Fibroblast of the aortic adventitia (primary cell): Measurements from ENCODE around the gene WDR81. TPM values are rescaled to one million over a fixed set of nuclear protein-coding genes. Genes with fewer than 3 reads are reported as not detected.

Experiments
- DNase-seq: peaks from one replicate; pipeline ENCODE4 v3.0.0-alpha.2; 2010; ENCODE audit warnings: low read depth
- H3K4me3 ChIP-seq: 2 replicates; pipeline ENCODE4 v1.5.1; 2011; ENCODE audit warnings: low read depth, mild to moderate bottlenecking, control low read depth, low read length, moderate library complexity
- total RNA-seq: library from RNA; depleted of rRNA; stranded (reverse); fragments of >200 nt; gene quantifications from 2 replicates; pipeline ENCODE4 v1.2.3, GENCODE V29; 2012; ENCODE audit warnings: low replicate concordance
- TF ChIP-seq, protein P1 (sequence below): IDR thresholded peaks from 2 replicates; pipeline ENCODE4 v1.5.1; 2011; ENCODE audit warnings: mild to moderate bottlenecking, low read length, control low read depth, inconsistent platforms; ENCODE audit not compliant: insufficient read depth

WDR81 gene
- total RNA-seq, 1 donor, result 27.7 TPM

DNA sequence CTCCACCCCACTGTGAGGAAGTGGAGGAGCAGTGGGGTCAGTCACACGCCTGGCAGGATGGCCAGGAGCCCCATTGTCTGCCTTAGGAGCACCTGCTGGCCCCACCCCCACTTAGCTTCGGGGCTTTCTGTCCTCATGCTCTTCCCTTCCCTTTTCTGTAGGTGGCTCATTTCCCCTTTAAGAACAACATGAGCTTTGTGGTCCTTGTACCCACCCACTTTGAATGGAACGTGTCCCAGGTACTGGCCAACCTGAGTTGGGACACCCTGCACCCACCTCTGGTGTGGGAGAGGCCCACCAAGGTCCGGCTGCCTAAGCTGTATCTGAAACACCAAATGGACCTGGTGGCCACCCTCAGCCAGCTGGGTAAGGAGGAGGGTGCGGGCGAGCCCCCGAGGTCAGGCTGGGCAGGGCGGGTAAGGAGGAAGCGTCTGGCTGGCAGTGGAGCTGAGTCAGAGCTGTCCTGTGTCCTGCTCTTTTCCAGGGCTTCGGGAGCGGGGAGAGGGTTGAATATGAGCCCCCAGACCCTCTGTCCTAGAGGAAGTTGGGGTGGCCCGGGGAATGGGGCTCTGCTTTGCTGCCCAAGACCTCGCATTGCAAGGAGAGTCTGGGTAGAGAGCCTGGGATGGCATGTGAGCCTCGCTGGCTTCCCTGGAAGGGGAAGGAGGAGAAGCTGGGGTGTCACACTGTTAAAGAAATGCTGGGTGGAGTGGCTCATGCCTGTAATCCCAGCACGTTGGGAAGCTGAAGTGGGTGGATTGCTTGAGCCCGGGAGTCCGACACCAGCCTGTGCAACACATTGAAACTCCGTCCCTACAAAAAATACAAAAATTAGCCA is 28.1 kb downstream of the WDR81 start:
- no peak for DNase-seq
- no peak overlapping the region for H3K4me3 ChIP-seq
- TF ChIP-seq, protein P1, sequence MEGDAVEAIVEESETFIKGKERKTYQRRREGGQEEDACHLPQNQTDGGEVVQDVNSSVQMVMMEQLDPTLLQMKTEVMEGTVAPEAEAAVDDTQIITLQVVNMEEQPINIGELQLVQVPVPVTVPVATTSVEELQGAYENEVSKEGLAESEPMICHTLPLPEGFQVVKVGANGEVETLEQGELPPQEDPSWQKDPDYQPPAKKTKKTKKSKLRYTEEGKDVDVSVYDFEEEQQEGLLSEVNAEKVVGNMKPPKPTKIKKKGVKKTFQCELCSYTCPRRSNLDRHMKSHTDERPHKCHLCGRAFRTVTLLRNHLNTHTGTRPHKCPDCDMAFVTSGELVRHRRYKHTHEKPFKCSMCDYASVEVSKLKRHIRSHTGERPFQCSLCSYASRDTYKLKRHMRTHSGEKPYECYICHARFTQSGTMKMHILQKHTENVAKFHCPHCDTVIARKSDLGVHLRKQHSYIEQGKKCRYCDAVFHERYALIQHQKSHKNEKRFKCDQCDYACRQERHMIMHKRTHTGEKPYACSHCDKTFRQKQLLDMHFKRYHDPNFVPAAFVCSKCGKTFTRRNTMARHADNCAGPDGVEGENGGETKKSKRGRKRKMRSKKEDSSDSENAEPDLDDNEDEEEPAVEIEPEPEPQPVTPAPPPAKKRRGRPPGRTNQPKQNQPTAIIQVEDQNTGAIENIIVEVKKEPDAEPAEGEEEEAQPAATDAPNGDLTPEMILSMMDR, result no peak

DNA sequence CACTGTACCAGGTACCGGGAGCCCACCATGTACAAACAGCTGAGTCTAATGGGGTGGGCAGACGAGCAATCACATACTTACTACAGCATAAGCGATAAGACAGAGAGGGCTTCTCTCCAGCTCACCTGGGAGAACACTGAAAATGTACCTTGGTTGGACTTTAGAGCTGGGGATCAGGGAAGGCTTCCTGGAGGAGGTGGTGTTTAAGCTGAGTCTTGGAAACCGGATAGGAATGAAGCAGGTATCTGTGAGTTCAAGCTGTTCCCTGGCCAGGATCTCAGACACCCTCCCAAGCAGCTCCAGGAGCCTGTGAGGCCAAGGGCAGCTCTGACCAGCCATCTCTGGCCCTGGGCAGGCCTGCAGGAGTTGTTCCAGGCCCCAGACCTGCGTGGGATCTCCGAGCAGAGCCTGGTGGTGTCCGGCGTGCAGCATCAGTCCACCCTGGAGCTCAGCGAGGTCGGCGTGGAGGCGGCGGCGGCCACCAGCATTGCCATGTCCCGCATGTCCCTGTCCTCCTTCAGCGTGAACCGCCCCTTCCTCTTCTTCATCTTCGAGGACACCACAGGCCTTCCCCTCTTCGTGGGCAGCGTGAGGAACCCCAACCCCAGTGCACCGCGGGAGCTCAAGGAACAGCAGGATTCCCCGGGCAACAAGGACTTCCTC is 29.4 kb downstream of the WDR81 start:
- no peak for DNase-seq
- TF ChIP-seq, protein P1, result no peak
- H3K4me3 ChIP-seq, result no peak overlapping the region

GRCh38 chr17:1754430-1755112 is 30.1 kb downstream of the WDR81 start:
- TF ChIP-seq, protein P1, result no peak
- H3K4me3 ChIP-seq, result no peak overlapping the region
- no peak for DNase-seq

GRCh38 chr17:1755252-1755826 is 30.8 kb downstream of the WDR81 start:
- H3K4me3 ChIP-seq, result no peak overlapping the region

GRCh38 chr17:1755827-1756262 is 31.3 kb downstream of the WDR81 start:
- TF ChIP-seq, protein P1, result no peak
- no peak for DNase-seq
- H3K4me3 ChIP-seq, result no peak overlapping the region

More at GRCh38 chr17:1755252-1755826, 30.8 kb downstream of the WDR81 start:
- TF ChIP-seq, protein P1, result no peak
- DNase-seq, result no peak

GRCh38 chr17:1758807-1759206 is 34.3 kb downstream of the WDR81 start:
- TF ChIP-seq, protein P1, result no peak
- DNase-seq, result no peak
- H3K4me3 ChIP-seq, result no peak overlapping the region
